HG03135 (cell line): ENCODE measurements around the gene IGHMBP2.
"Not testable (repeated sequence)": the region's sequence is repeated elsewhere in the genome, so short reads cannot be mapped to it uniquely, and the experiment has no call there.

Source experiments
- ATAC-seq: cut with Tn5 transposase; IDR thresholded peaks from one replicate; pipeline ENCODE4 v1.9.1; 2021; ENCODE audit warnings: mild to moderate bottlenecking, moderate library complexity; ENCODE audit not compliant: unreplicated experiment

The IGHMBP2 gene

DNA sequence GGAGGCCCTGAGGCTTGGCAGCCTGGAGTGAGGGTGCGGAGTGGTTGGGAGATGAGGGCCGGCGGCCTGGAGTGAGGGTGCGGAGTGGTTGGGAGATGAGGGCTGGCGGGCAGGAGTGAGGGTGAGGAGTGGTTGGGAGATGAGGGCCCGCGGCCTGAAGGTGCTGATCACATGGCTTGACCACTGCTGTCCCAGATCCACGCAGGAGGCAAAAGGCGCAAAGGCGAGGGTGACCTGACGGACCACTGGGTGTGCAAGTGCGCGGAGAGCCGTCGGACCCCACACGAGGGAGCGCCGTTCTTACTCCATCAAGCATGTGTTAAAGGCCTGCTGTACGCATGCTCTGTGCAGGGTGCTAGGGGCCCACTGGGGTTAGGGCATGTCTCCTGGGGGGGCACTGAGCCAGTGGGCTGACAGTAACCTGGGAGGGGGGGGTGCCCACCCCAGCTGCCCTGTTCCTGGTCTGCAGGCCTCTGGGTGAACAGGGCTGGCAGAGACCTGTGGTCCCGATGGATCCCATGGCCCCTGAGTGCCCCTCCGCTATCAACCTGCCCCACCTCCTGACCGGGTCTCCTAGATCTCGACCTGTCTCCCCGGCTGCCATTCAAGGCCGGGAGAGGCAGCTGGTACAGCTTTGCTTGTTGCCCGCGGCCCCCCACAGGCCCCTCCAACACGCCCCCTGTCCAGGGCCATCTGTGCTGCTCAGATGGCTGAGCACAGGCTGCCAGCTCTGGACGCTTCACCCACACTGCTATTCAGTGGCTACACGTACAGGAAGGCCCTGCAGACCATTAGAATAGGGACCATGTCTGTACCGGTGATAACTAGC is 56.0 kb downstream of the IGHMBP2 start:
- ATAC-seq: no peak

- ATAC-seq: no peak
Observed at GRCh38 chr11:68960294-68961071, 56.8 kb downstream of the IGHMBP2 start.

DNA sequence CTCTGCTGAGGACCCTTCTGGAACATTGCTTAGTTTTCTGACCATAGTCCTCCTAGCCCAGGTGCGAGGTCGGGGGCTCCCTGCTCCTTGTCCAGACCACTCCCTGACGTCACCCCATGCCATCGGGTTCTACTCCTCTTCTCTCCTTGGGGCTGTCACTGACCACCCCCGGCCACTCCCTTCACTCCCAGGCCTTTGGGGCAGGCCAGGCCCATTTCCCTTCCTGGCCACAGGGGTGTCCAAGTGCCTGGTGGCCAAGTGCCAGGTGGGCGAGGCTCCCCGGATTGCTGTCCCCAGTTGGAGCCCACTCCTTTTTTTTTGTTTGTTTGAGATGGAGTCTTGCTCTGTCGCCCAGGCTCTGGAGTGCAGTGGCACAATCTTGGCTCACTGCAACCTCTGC is 57.6 kb downstream of the IGHMBP2 start:
- ATAC-seq: no peak

GRCh38 chr11:68962527-68963250 is 59.0 kb downstream of the IGHMBP2 start:
- no peak for ATAC-seq

DNA sequence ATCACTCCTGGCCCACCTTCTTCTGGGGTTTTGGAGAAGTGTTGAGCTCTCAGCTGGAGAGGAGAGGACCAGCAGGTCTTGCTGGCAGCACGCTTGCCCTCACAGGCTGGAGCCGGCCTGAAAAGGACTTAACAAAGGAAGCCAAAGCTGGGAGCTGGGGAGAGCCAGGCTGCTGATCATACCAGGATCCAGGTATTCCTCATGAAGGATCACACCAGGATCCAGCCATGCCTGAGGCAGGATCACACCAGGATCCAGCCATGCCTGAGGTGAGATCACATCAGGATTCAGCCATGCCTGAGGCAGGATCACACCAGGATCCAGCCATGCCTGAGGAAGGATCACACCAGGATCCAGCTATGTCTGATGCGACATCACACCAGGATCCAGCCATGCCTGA is 60.1 kb downstream of the IGHMBP2 start:
- no peak for ATAC-seq

DNA sequence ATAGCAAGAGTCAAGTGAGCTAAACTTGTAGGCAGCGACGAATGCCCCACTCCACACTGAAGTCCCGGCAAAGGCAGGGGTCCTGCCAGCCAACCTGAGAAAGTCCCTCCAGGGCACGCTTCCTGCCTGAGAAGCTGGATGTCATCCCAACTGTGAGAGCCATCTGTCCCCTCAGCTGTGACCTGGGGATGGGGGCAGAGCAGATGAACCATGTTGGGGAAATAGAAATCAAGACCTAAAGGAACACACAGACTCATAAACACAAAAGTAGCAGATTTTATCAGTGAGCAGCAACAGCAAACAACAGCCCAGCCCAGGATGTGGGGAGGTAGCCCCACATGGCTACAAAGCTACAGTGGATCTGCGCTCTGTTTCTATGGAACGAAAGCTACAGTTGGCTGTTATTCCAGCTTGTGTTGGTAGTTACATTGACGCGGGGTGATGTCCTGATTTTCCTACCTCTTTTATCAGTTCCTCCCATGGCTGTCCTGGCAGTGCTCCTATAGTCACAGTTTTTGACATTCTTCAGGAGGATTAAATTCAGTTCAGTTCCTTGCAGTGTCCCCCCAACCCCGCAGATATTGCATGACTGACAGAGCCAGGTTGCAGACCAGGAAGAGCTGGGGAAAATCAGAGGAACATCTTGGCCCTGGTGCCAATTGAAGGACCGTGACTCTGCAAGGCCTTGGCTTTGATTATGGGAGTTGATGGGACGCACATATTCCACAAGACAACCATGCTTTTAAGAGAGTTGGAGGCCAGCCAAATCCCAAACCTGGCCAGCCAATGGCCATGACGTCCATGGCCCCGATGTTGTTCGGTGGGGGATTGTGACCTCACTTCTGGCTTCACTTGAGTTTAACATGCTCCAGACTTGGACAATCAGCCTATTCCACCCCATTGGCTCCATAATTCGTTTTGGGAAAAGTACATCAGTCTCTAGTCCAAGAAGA is 62.5 kb downstream of the IGHMBP2 start:
- ATAC-seq: no peak

- ATAC-seq: no peak
Observed at GRCh38 chr11:68966894-68967780, 63.4 kb downstream of the IGHMBP2 start.

- ATAC-seq: no peak
Observed at GRCh38 chr11:68968306-68969250, 64.9 kb downstream of the IGHMBP2 start.

GRCh38 chr11:68969386-68969785 is 65.7 kb downstream of the IGHMBP2 start:
- ATAC-seq: no peak

GRCh38 chr11:68970921-68971636 is 67.4 kb downstream of the IGHMBP2 start:
- no peak for ATAC-seq

- ATAC-seq: no peak
Observed at GRCh38 chr11:68973219-68973618, 69.5 kb downstream of the IGHMBP2 start.

DNA sequence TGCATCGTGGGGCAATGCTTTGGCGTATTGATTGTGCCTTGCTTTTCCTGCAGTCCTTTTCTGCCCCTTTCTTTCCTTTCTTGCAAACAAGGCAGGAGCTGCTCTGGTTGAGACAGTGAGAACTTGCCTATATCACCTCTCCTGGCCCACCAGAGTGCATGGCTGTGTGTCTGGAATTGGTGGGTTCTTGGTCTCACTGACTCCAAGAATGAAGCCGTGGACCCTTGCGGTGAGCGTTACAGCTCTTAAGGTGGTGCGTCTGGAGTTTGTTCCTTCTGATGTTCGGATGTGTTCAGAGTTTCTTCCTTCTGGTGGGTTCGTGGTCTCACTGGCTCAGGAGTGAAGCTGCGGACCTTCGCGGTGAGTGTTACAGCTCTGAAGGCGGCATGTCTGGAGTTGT is 70.0 kb downstream of the IGHMBP2 start:
- not testable (repeated sequence) for ATAC-seq

- ATAC-seq: no peak
Observed at GRCh38 chr11:68974421-68975194, 70.9 kb downstream of the IGHMBP2 start.

DNA sequence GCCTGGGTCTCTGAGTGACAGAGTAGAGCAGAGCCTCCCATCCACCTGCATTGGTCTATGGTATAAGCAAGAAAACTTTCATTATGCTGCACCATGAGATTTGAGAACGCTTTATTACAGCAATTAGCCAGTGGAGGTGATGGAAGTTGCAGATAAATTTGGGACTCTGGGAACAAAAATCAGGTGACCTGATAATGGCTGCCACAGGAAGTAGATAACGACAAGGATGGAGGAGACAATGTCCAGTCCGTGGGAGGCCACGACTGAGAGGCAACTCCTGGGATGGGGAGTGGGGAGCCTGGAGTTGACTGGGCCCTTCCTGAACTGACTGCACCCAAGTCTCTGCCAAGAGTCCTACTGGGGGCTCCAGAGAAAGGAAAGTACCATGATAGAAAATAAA is 72.4 kb downstream of the IGHMBP2 start:
- no peak for ATAC-seq

- no peak for ATAC-seq
Observed at GRCh38 chr11:68976563-68976962, 72.9 kb downstream of the IGHMBP2 start.

GRCh38 chr11:68977781-68978625 is 74.3 kb downstream of the IGHMBP2 start:
- ATAC-seq: no peak
